GM12878 (cell line): ENCODE results near the gene KLHL36. TPM values are rescaled to one million over a fixed set of nuclear protein-coding genes. Genes with fewer than 3 reads are reported as not detected.

Experiments used
- ATAC-seq: fragments of 200-7000 bp; cut with Tn5 transposase; 3 replicates; pipeline ENCODE4 v1.9.1; 2020; ENCODE audit warnings: mild to moderate bottlenecking, moderate library complexity
- BruUV-seq: library from RNA; stranded (reverse); fragments of 400-500 nt; replicated peaks from 2 replicates; lab custom pipeline; 2021; lab: Mats Ljungman, UMichigan
- CTCF ChIA-PET: fragments of 300-600 bp; sonication (Branson Sonifier 250); formaldehyde crosslinking; extraction: SDS; loops from one replicate; lab custom pipeline; 2021; ENCODE audit warnings: inconsistent platforms; lab: Yijun Ruan, JAX
- POLR2A ChIA-PET: fragments of 350-600 bp; formaldehyde crosslinking; extraction: SDS; loops from one replicate; lab custom pipeline; 2021; ENCODE audit warnings: inconsistent platforms; lab: Charles Lee
- RAD21 ChIA-PET: fragments of 300-600 bp; sonication (Branson Sonifier 250); formaldehyde crosslinking; loops from one replicate; lab custom pipeline; 2023; ENCODE audit warnings: antibody characterized with exemption; ENCODE audit not compliant: unreplicated experiment; lab: Charles Lee
- SMC1A ChIA-PET: fragments of 300-600 bp; sonication (Branson Sonifier 250); formaldehyde crosslinking; loops from one replicate; lab custom pipeline; 2023; ENCODE audit not compliant: unreplicated experiment, uncharacterized antibody; lab: Charles Lee
- DNase-seq: peaks from one replicate; pipeline ENCODE4 v3.0.0-alpha.2; 2011; ENCODE audit warnings: low read depth, low spot score
- FAIRE-seq: peaks from 3 replicates; lab custom pipeline; 2011; peaks lifted over from hg19 to GRCh38; lab: Jason Lieb, UNC
- H2AFZ ChIP-seq: 2 replicates; pipeline ENCODE4 v1.6.0; 2011; ENCODE audit warnings: low read depth, low read length, control low read depth; ENCODE audit not compliant: control insufficient read depth
- H3K27ac ChIP-seq: 2 replicates; pipeline ENCODE4 v1.5.1; 2011; ENCODE audit warnings: control low read depth; ENCODE audit not compliant: control insufficient read depth, insufficient read depth
- H3K27me3 ChIP-seq, 2 experiments: replicated peaks in 1 of 2; 2 replicates each; pipeline versions ENCODE4 v1.6.0 to v1.6.1; 2011; ENCODE audit warnings: low read length in 1 of 2; ENCODE audit not compliant: control insufficient read depth in 2 of 2, insufficient read depth in 2 of 2
- H3K36me3 ChIP-seq, 2 experiments: 2 replicates each; pipeline ENCODE4 v1.5.1; 2011; ENCODE audit warnings: low read length in 1 of 2; ENCODE audit not compliant: control insufficient read depth in 2 of 2, insufficient read depth in 2 of 2
- H3K4me1 ChIP-seq: 2 replicates; pipeline ENCODE4 v1.6.1; 2011; ENCODE audit warnings: mild to moderate bottlenecking, low read length, moderate library complexity, mixed read lengths; ENCODE audit not compliant: control insufficient read depth, insufficient read depth
- H3K4me2 ChIP-seq: 2 replicates; pipeline ENCODE4 v1.6.0; 2011; ENCODE audit warnings: control low read depth; ENCODE audit not compliant: control insufficient read depth, insufficient read depth
- H3K4me3 ChIP-seq: fragments of 200-600 bp; sonication (generic); 2 replicates; pipeline ENCODE4 v1.5.1; 2016
- H3K79me2 ChIP-seq: 2 replicates; pipeline ENCODE4 v1.6.0; 2011; ENCODE audit warnings: low read length; ENCODE audit not compliant: control insufficient read depth, insufficient read depth
- H3K9ac ChIP-seq: 2 replicates; pipeline ENCODE4 v1.8.0; 2011; ENCODE audit warnings: low read length, control low read depth, mixed read lengths; ENCODE audit not compliant: control insufficient read depth, insufficient read depth
- H3K9me3 ChIP-seq: replicated peaks from 3 replicates; pipeline ENCODE4 v1.5.1; 2011; ENCODE audit warnings: mild to moderate bottlenecking, low read length; ENCODE audit not compliant: control insufficient read depth, insufficient read depth
- H4K20me1 ChIP-seq: 2 replicates; pipeline ENCODE4 v1.6.0; 2011; ENCODE audit not compliant: control insufficient read depth, insufficient read depth
- CBX5 ChIP-seq: sonication (generic); IDR thresholded peaks from 2 replicates; pipeline ENCODE4 v1.6.1; 2016; ENCODE audit warnings: low read depth, moderate library complexity, mild to moderate bottlenecking, inconsistent platforms
- DPF2 ChIP-seq: fragments of 450-650 bp; IDR thresholded peaks from 2 replicates; pipeline ENCODE4 v1.6.1; 2017; ENCODE audit warnings: mild to moderate bottlenecking
- FOXM1 ChIP-seq: IDR thresholded peaks from 2 replicates; pipeline ENCODE4 v1.6.1; 2012; ENCODE audit warnings: low read depth, mild to moderate bottlenecking, inconsistent platforms, low read length, moderate library complexity
- IRF5 ChIP-seq: fragments of 450-650 bp; IDR thresholded peaks from 2 replicates; pipeline ENCODE4 v1.6.1; 2017; ENCODE audit warnings: borderline replicate concordance
- MEF2B ChIP-seq: fragments of 450-650 bp; IDR thresholded peaks from 2 replicates; pipeline ENCODE4 v1.6.1; 2018; ENCODE audit warnings: mild to moderate bottlenecking, moderate library complexity; ENCODE audit not compliant: partially characterized antibody, poor library complexity, severe bottlenecking
- MYB ChIP-seq: fragments of 150-350 bp; IDR thresholded peaks from 2 replicates; pipeline ENCODE4 v1.6.1; 2014; ENCODE audit warnings: mild to moderate bottlenecking, low read depth, low read length, borderline replicate concordance
- PAX5 ChIP-seq: IDR thresholded peaks from 2 replicates; pipeline ENCODE4 v1.6.1; 2011; ENCODE audit warnings: low read depth, low read length, borderline replicate concordance
- PKNOX1 ChIP-seq: fragments of 450-650 bp; IDR thresholded peaks from 2 replicates; pipeline ENCODE4 v1.6.1; 2016; ENCODE audit warnings: mild to moderate bottlenecking
- REST ChIP-seq: IDR thresholded peaks from 2 replicates; pipeline ENCODE4 v1.6.1; 2012; ENCODE audit warnings: mild to moderate bottlenecking, low read depth, low read length
- SMAD5 ChIP-seq: IDR thresholded peaks from 2 replicates; pipeline ENCODE4 v1.6.1; 2016; ENCODE audit warnings: antibody characterized with exemption, low read depth
- STAT3 ChIP-seq: IDR thresholded peaks from 2 replicates; pipeline ENCODE4 v1.6.1; 2011; ENCODE audit warnings: low read depth, low read length, improper control_type of control experiment
- ZBED1 ChIP-seq: IDR thresholded peaks from 2 replicates; pipeline ENCODE4 v1.6.1; 2016; ENCODE audit warnings: borderline replicate concordance
- ZBTB40 ChIP-seq: fragments of 450-650 bp; IDR thresholded peaks from 2 replicates; pipeline ENCODE4 v1.6.1; 2016; ENCODE audit warnings: mild to moderate bottlenecking, moderate library complexity, borderline replicate concordance
- ZNF622 ChIP-seq: fragments of 450-650 bp; IDR thresholded peaks from 2 replicates; pipeline ENCODE4 v1.6.1; 2017; ENCODE audit warnings: mild to moderate bottlenecking, inconsistent platforms
- WGBS: methylation state at CpG from one replicate; pipeline ENCODE4 v1.1.6; 2016; ENCODE audit warnings: low lambda C conversion rate; ENCODE audit not compliant: insufficient replicate concordance, insufficient coverage; ENCODE audit errors: missing lambda C conversion rate; 5-methylcytosine and 5-hydroxymethylcytosine counted together
- in situ Hi-C: fragments of 300-500 bp; cut with MboI; formaldehyde crosslinking; loops from 9 replicates; pipeline ENCODE4 v1.14.3; 2018; ENCODE audit warnings: mixed read lengths
- intact Hi-C: fragments of 100-400 bp; cut with micrococcal nuclease; formaldehyde crosslinking; loops from one replicate; pipeline ENCODE4 v1.14.2; 2022; ENCODE audit not compliant: unreplicated experiment
- polyA plus RNA-seq, 11 experiments: library from polyadenylated mRNA; depleted of rRNA in 4 of 11; unstranded in 6 of 11; stranded (reverse) in 5 of 11; fragments of >200 nt; fragmentation: Nextera tagmentation in 4 of 11; fragmentation: Illumina TruSeq in 1 of 11; extraction: Ambion mirVana in 4 of 11; extraction: Trizol in 1 of 11; gene quantifications; 1 replicate in 1 of 11; 2 replicates in 10 of 11; pipeline versions ENCODE4 v1.2.1 to v1.2.3, GENCODE V29; 2011 to 2016; ENCODE audit warnings: inconsistent platforms in 2 of 11, missing spikeins in 2 of 11, low read depth in 1 of 11
- total RNA-seq, 4 experiments: library from RNA; depleted of rRNA in 3 of 4; stranded (reverse); fragments of >200 nt in 3 of 4; fragmentation: Illumina TruSeq in 1 of 4; extraction: Trizol in 1 of 4; gene quantifications; 2 replicates each; pipeline versions ENCODE4 v1.2.1 to v1.2.3, GENCODE V29; 2013 to 2021

KLHL36 gene
- total and polyA plus RNA-seq, 10 of the 15 experiments (the other 5 are each of a cell fraction or from before 2014, with no cell fraction given): 2.6 to 45.3 (median 16.8) TPM

GRCh38 chr16:84680165-84680842 is 32.0 kb downstream of the KLHL36 start:
- no peak overlapping the region for H3K27ac ChIP-seq
- DNase-seq (no peak), ATAC-seq (no peak), FAIRE-seq (no peak)
- ChIA-PET CTCF (interaction anchor here (1.3 to 2.9 kb wide), 5 partner anchors 8 to 291 kb away, joined by 3 to 10 read pairs (median 6); no protein-coding TSS in a partner anchor), SMC1A (interaction anchor here (0.7 kb wide), 1 partner anchor 17 kb away, joined by 5 read pairs; no protein-coding TSS in a partner anchor), RAD21 (no interaction called here), POLR2A (no interaction called here)
- H3K4me2 ChIP-seq: no peak overlapping the region
- WGBS: 60% methylated on average over 10 of the region's 10 CpGs
- no peak overlapping the region for H2AFZ ChIP-seq
- H3K9ac ChIP-seq: no peak overlapping the region
- H4K20me1 ChIP-seq: no peaks in the 10 kb centered on the region
- in situ Hi-C loops (no loop called here), intact Hi-C loops (no loop called here)
- no peak overlapping the region for H3K4me3 ChIP-seq
- no peaks in the 10 kb centered on the region for H3K4me1 ChIP-seq
- BruUV-seq: no TSS peak
- H3K27me3 ChIP-seq: no peaks in the 10 kb centered on the region; a peak in 1 of 4 replicates
- H3K79me2 ChIP-seq: no peaks in the 10 kb centered on the region
- no peaks in the 10 kb centered on the region for H3K36me3 ChIP-seq
- no peaks in the 10 kb centered on the region for H3K9me3 ChIP-seq
- TF ChIP-seq ZBED1: no peak
- TF ChIP-seq SMAD5: no peak
- no peak for TF ChIP-seq DPF2
- no peak for TF ChIP-seq STAT3
- TF ChIP-seq MYB: no peak
- TF ChIP-seq PAX5: no peak
- TF ChIP-seq PKNOX1: no peak
- no peak for TF ChIP-seq REST
- TF ChIP-seq CBX5: no peak
- no peak for TF ChIP-seq MEF2B
- TF ChIP-seq ZNF622: no peak
- no peak for TF ChIP-seq IRF5
- TF ChIP-seq ZBTB40: no peak
- TF ChIP-seq FOXM1: no peak
